Neural cell (in vitro differentiated cells): ENCODE data around the gene RCBTB2. TPM values are rescaled to one million over a fixed set of nuclear protein-coding genes. Genes with fewer than 3 reads are reported as not detected.

Experiments
- H2AFZ ChIP-seq: fragments of 200-600, 300-800 bp; sonication (generic), shearing (Covaris generic); 2 replicates; pipeline ENCODE4 v1.6.0; 2014; ENCODE audit warnings: low read depth, mild to moderate bottlenecking, antibody characterized with exemption, low read length, moderate library complexity
- H3F3A ChIP-seq: fragments of 200-600 bp; shearing (Covaris generic); 2 replicates; pipeline ENCODE4 v1.6.1; 2016; ENCODE audit warnings: mild to moderate bottlenecking, moderate library complexity, mixed read lengths, antibody characterized with exemption, low read length; ENCODE audit not compliant: insufficient read depth, poor library complexity, severe bottlenecking
- H3K27ac ChIP-seq: fragments of 200-600, 300-800 bp; sonication (generic), shearing (Covaris generic); 2 replicates; pipeline ENCODE4 v1.5.1; 2014; ENCODE audit warnings: mild to moderate bottlenecking, low read length, moderate library complexity
- H3K27me3 ChIP-seq: fragments of 300-800, 200-600 bp; sonication (generic), shearing (Covaris generic); 2 replicates; pipeline ENCODE4 v1.6.0; 2014; ENCODE audit warnings: mild to moderate bottlenecking, low read depth, low read length, moderate library complexity; ENCODE audit not compliant: insufficient read depth
- H3K36me3 ChIP-seq: fragments of 300-800, 200-600 bp; sonication (generic), shearing (Covaris generic); 2 replicates; pipeline ENCODE4 v1.5.1; 2014; ENCODE audit warnings: mild to moderate bottlenecking, antibody characterized with exemption, low read length, moderate library complexity; ENCODE audit not compliant: insufficient read depth
- H3K4me2 ChIP-seq: fragments of 300-800, 200-600 bp; sonication (generic), shearing (Covaris generic); 2 replicates; pipeline ENCODE4 v1.6.0; 2014; ENCODE audit warnings: mild to moderate bottlenecking, low read length
- H3K4me3 ChIP-seq: fragments of 300-800, 200-600 bp; sonication (generic), shearing (Covaris generic); 2 replicates; pipeline ENCODE4 v1.5.1; 2014; ENCODE audit warnings: mild to moderate bottlenecking, low read length, moderate library complexity
- H3K79me2 ChIP-seq: fragments of 200-600 bp; shearing (Covaris generic); replicated peaks from 2 replicates; pipeline ENCODE4 v1.6.0; 2014; ENCODE audit warnings: mild to moderate bottlenecking, low read length, moderate library complexity; ENCODE audit not compliant: insufficient read depth
- H3K9ac ChIP-seq: fragments of 300-800, 200-600 bp; sonication (generic), shearing (Covaris generic); 2 replicates; pipeline ENCODE4 v1.6.1; 2016; ENCODE audit warnings: mild to moderate bottlenecking, low read length, mixed read lengths
- H3K9me2 ChIP-seq: fragments of 200-600 bp; shearing (Covaris generic); 2 replicates; pipeline ENCODE4 v1.6.1; 2016; ENCODE audit warnings: mild to moderate bottlenecking, low read length, mixed read lengths; ENCODE audit not compliant: insufficient read depth
- H3K9me3 ChIP-seq: fragments of 200-600, 300-800 bp; sonication (generic), shearing (Covaris generic); 2 replicates; pipeline ENCODE4 v1.6.1; 2016; ENCODE audit warnings: mild to moderate bottlenecking, mixed run types, low read length, moderate library complexity, mixed read lengths
- H4K20me1 ChIP-seq: fragments of 200-600 bp; shearing (Covaris generic); 2 replicates; pipeline ENCODE4 v1.6.1; 2016; ENCODE audit warnings: mild to moderate bottlenecking, mixed run types; ENCODE audit not compliant: insufficient read depth
- CTCF ChIP-seq: fragments of 450-650 bp; IDR thresholded peaks from 2 replicates; pipeline ENCODE4 v1.5.1; 2014; ENCODE audit warnings: antibody characterized with exemption, mild to moderate bottlenecking, moderate library complexity; ENCODE audit not compliant: poor library complexity, severe bottlenecking
- EP300 ChIP-seq: fragments of 450-650 bp; conservative IDR thresholded peaks from 2 replicates; pipeline ENCODE4 v1.6.1; 2014; ENCODE audit warnings: antibody characterized with exemption, mild to moderate bottlenecking, moderate library complexity; ENCODE audit not compliant: poor library complexity, severe bottlenecking
- EZH2 ChIP-seq: fragments of 200-600, 300-800 bp; shearing (Covaris generic), sonication (generic); IDR thresholded peaks from 2 replicates; pipeline ENCODE4 v1.6.1; 2014; ENCODE audit warnings: antibody characterized with exemption, low read length, borderline replicate concordance, mild to moderate bottlenecking; ENCODE audit not compliant: insufficient read depth, poor library complexity, severe bottlenecking
- MXI1 ChIP-seq: fragments of 450-650 bp; conservative IDR thresholded peaks from 2 replicates; pipeline ENCODE4 v1.6.1; 2014; ENCODE audit warnings: antibody characterized with exemption, mild to moderate bottlenecking; ENCODE audit not compliant: poor library complexity, severe bottlenecking
- POLR2AphosphoS5 ChIP-seq: IDR thresholded peaks from 2 replicates; pipeline ENCODE4 v1.6.1; 2012
- RAD21 ChIP-seq: fragments of 450-650 bp; conservative IDR thresholded peaks from 2 replicates; pipeline ENCODE4 v1.6.1; 2014; ENCODE audit warnings: antibody characterized with exemption, mild to moderate bottlenecking, moderate library complexity
- REST ChIP-seq: IDR thresholded peaks from 2 replicates; pipeline ENCODE4 v1.6.1; 2012; ENCODE audit warnings: borderline replicate concordance
- SMC3 ChIP-seq: fragments of 450-650 bp; conservative IDR thresholded peaks from 2 replicates; pipeline ENCODE4 v1.6.1; 2014; ENCODE audit warnings: antibody characterized with exemption, mild to moderate bottlenecking, moderate library complexity; ENCODE audit not compliant: poor library complexity
- TAF1 ChIP-seq: IDR thresholded peaks from 2 replicates; pipeline ENCODE4 v1.6.1; 2012; ENCODE audit warnings: low read depth
- polyA plus RNA-seq: library from polyadenylated mRNA; depleted of rRNA; stranded (reverse); fragments of >200 nt; gene quantifications from 2 replicates; pipeline ENCODE4 v1.2.3, GENCODE V29; 2014

The RCBTB2 gene
- polyA plus RNA-seq, 1 donor from 2014 or later = 19.0 TPM

- no peak overlapping the region for H3K9ac ChIP-seq
- H3K36me3 ChIP-seq = no peaks in the 10 kb centered on the region
- H3K27me3 ChIP-seq = no peaks in the 10 kb centered on the region
- H3K9me2 ChIP-seq = no peaks in the 10 kb centered on the region
- H2AFZ ChIP-seq = no peak overlapping the region
- H3K4me3 ChIP-seq = no peak overlapping the region
- H3K27ac ChIP-seq = no peak overlapping the region
- TF ChIP-seq EP300 (no peak), MXI1 (no peak), SMC3 (no peak), REST (no peak), TAF1 (no peak), POLR2AphosphoS5 (no peak), RAD21 (no peak), EZH2 (no peak), CTCF (no peak)
- H3F3A ChIP-seq = no peaks in the 10 kb centered on the region
- no peak overlapping the region for H3K4me2 ChIP-seq
- H3K79me2 ChIP-seq = peaks cover 3% of the 10 kb centered on the region
- H3K9me3 ChIP-seq = no peaks in the 10 kb centered on the region
- H4K20me1 ChIP-seq = no peaks in the 10 kb centered on the region
These were observed 4.9 kb downstream of the RCBTB2 start for GRCh38 chr13:48527955-48528354.

DNA sequence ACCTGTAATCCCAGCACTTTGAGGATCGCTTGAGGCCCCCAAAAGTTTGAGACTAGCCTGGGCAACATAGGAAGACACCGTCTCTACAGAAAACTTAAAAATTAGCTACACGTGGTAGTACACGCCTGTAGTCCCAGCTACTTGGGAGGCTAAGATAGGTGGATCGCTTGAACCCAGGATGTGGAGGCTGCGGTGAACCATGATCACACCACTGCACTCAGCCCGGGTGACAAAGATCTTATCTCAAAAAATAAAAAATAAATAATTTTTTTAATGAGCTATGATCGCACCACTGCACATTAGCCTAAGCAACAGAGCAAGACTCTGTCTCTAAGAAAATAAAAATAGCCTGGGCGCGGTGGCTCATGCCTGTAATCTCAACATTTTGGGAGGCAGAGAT, 6.6 kb downstream of the RCBTB2 start:
- Histone ChIP-seq H3K27me3 (no peaks in the 10 kb centered on the region), H3K9me2 (no peaks in the 10 kb centered on the region), H3K9me3 (no peaks in the 10 kb centered on the region), H3K79me2 (peaks cover 3% of the 10 kb centered on the region), H3K4me3 (no peak overlapping the region), H3K36me3 (no peaks in the 10 kb centered on the region), H3K9ac (no peak overlapping the region), H3K27ac (no peak overlapping the region), H3F3A (no peaks in the 10 kb centered on the region), H3K4me2 (no peak overlapping the region), H2AFZ (no peak overlapping the region), H4K20me1 (no peaks in the 10 kb centered on the region)
- TF ChIP-seq EP300 (no peak), TAF1 (no peak), RAD21 (no peak), MXI1 (no peak), REST (no peak)
